Ishikawa (cell line): ENCODE results near the gene WEE2.

ENCODE experiments used
- CEBPB ChIP-seq: IDR thresholded peaks from 2 replicates; pipeline ENCODE4 v1.6.1; 2012
- CREB1 ChIP-seq: IDR thresholded peaks from 2 replicates; pipeline ENCODE4 v1.6.1; 2012; ENCODE audit warnings: low read depth
- EGR1 ChIP-seq: IDR thresholded peaks from 2 replicates; pipeline ENCODE4 v1.6.1; 2012
- EP300 ChIP-seq: IDR thresholded peaks from 2 replicates; pipeline ENCODE4 v1.6.1; 2012; ENCODE audit warnings: borderline replicate concordance
- FOXM1 ChIP-seq: IDR thresholded peaks from 2 replicates; pipeline ENCODE4 v1.6.1; 2012; ENCODE audit warnings: low read depth, borderline replicate concordance
- MAX ChIP-seq: IDR thresholded peaks from 2 replicates; pipeline ENCODE4 v1.6.1; 2012
- NFIC ChIP-seq: IDR thresholded peaks from 2 replicates; pipeline ENCODE4 v1.6.1; 2012
- RAD21 ChIP-seq: IDR thresholded peaks from 2 replicates; pipeline ENCODE4 v1.6.1; 2012; ENCODE audit warnings: low read depth
- REST ChIP-seq: IDR thresholded peaks from 2 replicates; pipeline ENCODE4 v1.6.1; 2012; ENCODE audit warnings: low read depth, mild to moderate bottlenecking
- TAF1 ChIP-seq: IDR thresholded peaks from 2 replicates; pipeline ENCODE4 v1.6.1; 2012; ENCODE audit warnings: low read depth, mild to moderate bottlenecking
- TCF12 ChIP-seq: IDR thresholded peaks from 2 replicates; pipeline ENCODE4 v1.6.1; 2012; ENCODE audit warnings: low read depth
- TEAD4 ChIP-seq: IDR thresholded peaks from 2 replicates; pipeline ENCODE4 v1.6.1; 2012
- USF1 ChIP-seq: IDR thresholded peaks from 2 replicates; pipeline ENCODE4 v1.6.1; 2012
- YY1 ChIP-seq: IDR thresholded peaks from 2 replicates; pipeline ENCODE4 v1.6.1; 2012; ENCODE audit warnings: low read depth
- ZBTB7A ChIP-seq: IDR thresholded peaks from 2 replicates; pipeline ENCODE4 v1.6.1; 2012; ENCODE audit warnings: low read depth

The WEE2 gene

GRCh38 chr7:141685285-141686023 is 22.7 kb upstream of the WEE2 start:
- no peak for TF ChIP-seq YY1
- TF ChIP-seq NFIC, result no peak
- TF ChIP-seq RAD21, result no peak
- TF ChIP-seq ZBTB7A, result no peak

- TF ChIP-seq CREB1, result no peak
- no peak for TF ChIP-seq RAD21
- TF ChIP-seq TAF1, result no peak
- no peak for TF ChIP-seq USF1
- TF ChIP-seq ZBTB7A, result no peak
- no peak for TF ChIP-seq FOXM1
- no peak for TF ChIP-seq MAX
- no peak for TF ChIP-seq EGR1
These were observed 22.1 kb upstream of the WEE2 start for GRCh38 chr7:141686074-141686473.

- no peak for TF ChIP-seq CREB1
- TF ChIP-seq REST, result no peak
- TF ChIP-seq EGR1, result no peak
- TF ChIP-seq MAX, result no peak
- TF ChIP-seq CEBPB, result no peak
- no peak for TF ChIP-seq FOXM1
- TF ChIP-seq TAF1, result no peak
- no peak for TF ChIP-seq TEAD4
- TF ChIP-seq USF1, result no peak
- TF ChIP-seq ZBTB7A, result no peak
- TF ChIP-seq NFIC, result no peak
- no peak for TF ChIP-seq TCF12
- TF ChIP-seq RAD21, result no peak
- no peak for TF ChIP-seq EP300
- TF ChIP-seq YY1, result no peak
These were observed 21.5 kb upstream of the WEE2 start for GRCh38 chr7:141686670-141687069.

- no peak for TF ChIP-seq YY1
- no peak for TF ChIP-seq TEAD4
- no peak for TF ChIP-seq CEBPB
- TF ChIP-seq EP300, result no peak
- TF ChIP-seq FOXM1, result no peak
- TF ChIP-seq REST, result no peak
These were observed 20.1 kb upstream of the WEE2 start for GRCh38 chr7:141688043-141688442.

- TF ChIP-seq EP300 (no peak), TCF12 (no peak), TEAD4 (no peak), EGR1 (no peak), FOXM1 (no peak), YY1 (no peak), CREB1 (no peak), CEBPB (no peak), RAD21 (no peak)
These were observed 16.6 kb upstream of the WEE2 start for GRCh38 chr7:141691540-141691939.

GRCh38 chr7:141691961-141692360 is 16.2 kb upstream of the WEE2 start:
- TF ChIP-seq EGR1, result no peak
- no peak for TF ChIP-seq TEAD4
- no peak for TF ChIP-seq CREB1
- no peak for TF ChIP-seq ZBTB7A
- TF ChIP-seq TCF12, result no peak
- no peak for TF ChIP-seq EP300
- no peak for TF ChIP-seq NFIC
- no peak for TF ChIP-seq TAF1
- TF ChIP-seq CEBPB, result no peak
- no peak for TF ChIP-seq RAD21
- no peak for TF ChIP-seq MAX
- TF ChIP-seq YY1, result no peak
- no peak for TF ChIP-seq REST
- TF ChIP-seq USF1, result no peak
- no peak for TF ChIP-seq FOXM1
